Natural killer cell (primary cell): ENCODE results near the gene CEP89. TPM values are rescaled to one million over a fixed set of nuclear protein-coding genes. Genes with fewer than 3 reads are reported as not detected.

ENCODE experiments used
- ATAC-seq, 3 donors: fragments of 150-1000 bp in 2 of 3; fragments of 200-7000 bp in 1 of 3; cut with Tn5 transposase; 1 replicate in 1 of 3; 2 replicates in 2 of 3; pipeline ENCODE4 v1.10.0; 2021; ENCODE audit warnings: mild to moderate bottlenecking in 2 of 3, moderate library complexity in 2 of 3
- DNase-seq, 2 donors: peaks; one replicate each; pipeline versions ENCODE4 v3.0.0 to v3.0.0-alpha.2; 2013 to 2021; ENCODE audit warnings: mixed read lengths in 1 of 2
- H3K27ac ChIP-seq: one replicate; pipeline ENCODE4 v1.5.1; 2013; ENCODE audit warnings: mild to moderate bottlenecking, low read length
- H3K27me3 ChIP-seq: one replicate; pipeline ENCODE4 v1.6.1; 2013; ENCODE audit warnings: low read length; ENCODE audit not compliant: control insufficient read depth, insufficient read depth
- H3K36me3 ChIP-seq: one replicate; pipeline ENCODE4 v1.6.1; 2013; ENCODE audit warnings: low read length; ENCODE audit not compliant: control insufficient read depth, insufficient read depth
- H3K4me1 ChIP-seq: one replicate; pipeline ENCODE4 v1.6.1; 2013; ENCODE audit warnings: low read length; ENCODE audit not compliant: control insufficient read depth, insufficient read depth
- H3K4me3 ChIP-seq: one replicate; pipeline ENCODE4 v1.5.1; 2013; ENCODE audit warnings: low read length
- H3K9me3 ChIP-seq: one replicate; pipeline ENCODE4 v1.6.1; 2013; ENCODE audit warnings: low read length; ENCODE audit not compliant: control insufficient read depth, insufficient read depth
- H3K27ac Mint-ChIP-seq, 2 donors: one replicate each; pipeline ENCODE4 v1.8.0; 2022; ENCODE audit warnings: mild to moderate bottlenecking in 2 of 2, mixed read lengths in 2 of 2, moderate library complexity in 1 of 2
- H3K27me3 Mint-ChIP-seq, 2 donors: one replicate each; pipeline ENCODE4 v1.8.0; 2022; ENCODE audit warnings: low read depth in 2 of 2, mixed read lengths in 2 of 2
- H3K36me3 Mint-ChIP-seq: one replicate; pipeline ENCODE4 v1.8.0; 2022; ENCODE audit warnings: mixed read lengths
- H3K4me1 Mint-ChIP-seq, 2 donors: one replicate each; pipeline ENCODE4 v1.8.0; 2022; ENCODE audit warnings: mixed read lengths in 2 of 2
- H3K4me3 Mint-ChIP-seq: one replicate; pipeline ENCODE4 v1.8.0; 2022; ENCODE audit warnings: mild to moderate bottlenecking, moderate library complexity, mixed read lengths
- H3K9me3 Mint-ChIP-seq, 2 donors: one replicate each; pipeline ENCODE4 v1.8.0; 2022; ENCODE audit warnings: mixed read lengths in 2 of 2
- CTCF ChIP-seq: fragments of 200-600 bp; IDR thresholded peaks from one replicate; pipeline ENCODE4 v1.8.0; 2022; ENCODE audit warnings: antibody characterized with exemption
- WGBS: methylation state at CpG from one replicate; pipeline ENCODE4 v1.1.7; 2013; ENCODE audit warnings: missing lambda C conversion rate; ENCODE audit not compliant: insufficient coverage; 5-methylcytosine and 5-hydroxymethylcytosine counted together
- intact Hi-C: fragments of 100-400 bp; cut with micrococcal nuclease; formaldehyde crosslinking; loops from one replicate; pipeline ENCODE4 v1.14.2; 2022
- total RNA-seq, 4 donors: library from RNA; stranded (reverse); fragments of 120-200 nt in 1 of 4; gene quantifications; one replicate each; pipeline versions ENCODE4 v1.2.3 to v1.2.4, GENCODE V29; 2013 to 2022

The CEP89 gene
- total RNA-seq, 3 donors from 2014 or later (not counting 1 experiment from before 2014, with no cell fraction given): 7.6 to 12.0 (median 10.3) TPM

GRCh38 chr19:32896516-32897214 lies 75.1 kb downstream of the CEP89 start:
- TF ChIP-seq CTCF: no peak
- Mint-ChIP-seq H3K36me3 (peaks cover 28% of the 10 kb centered on the region), H3K27me3 (no peaks in the 10 kb centered on the region), H3K4me3 (no peak overlapping the region), H3K9me3 (peaks cover 6 to 11% of the 10 kb centered on the region in 2 donors), H3K4me1 (peaks cover 0 to 6% of the 10 kb centered on the region in 2 donors), H3K27ac (no peak overlapping the region)
- no peaks in the 10 kb centered on the region for H3K27me3 ChIP-seq
- no peak overlapping the region for H3K27ac ChIP-seq
- no peaks in the 10 kb centered on the region for H3K4me1 ChIP-seq
- H3K9me3 ChIP-seq: peaks cover 5% of the 10 kb centered on the region
- H3K4me3 ChIP-seq: no peak overlapping the region
- peaks cover 3% of the 10 kb centered on the region for H3K36me3 ChIP-seq
- intact Hi-C loops: no loop called here
- no peak for ATAC-seq
- WGBS: 100% methylated on average over 1 of the region's 1 CpG
- no peak for DNase-seq

- H3K36me3 Mint-ChIP-seq: peaks cover 35% of the 10 kb centered on the region
- Histone ChIP-seq H3K27me3 (no peaks in the 10 kb centered on the region), H3K9me3 (peaks cover 14% of the 10 kb centered on the region), H3K36me3 (peaks cover 3% of the 10 kb centered on the region), H3K4me3 (no peak overlapping the region), H3K4me1 (no peaks in the 10 kb centered on the region), H3K27ac (no peak overlapping the region)
- H3K4me3 Mint-ChIP-seq: no peak overlapping the region
- H3K27ac Mint-ChIP-seq: no peak overlapping the region
- intact Hi-C loops: no loop called here
- peaks cover 0 to 6% of the 10 kb centered on the region in 2 donors for H3K4me1 Mint-ChIP-seq
- TF ChIP-seq CTCF: no peak
- WGBS: 85% methylated on average over 2 of the region's 3 CpGs
- ATAC-seq (no peak), DNase-seq (no peak)
- H3K9me3 Mint-ChIP-seq: peaks cover 12 to 17% of the 10 kb centered on the region in 2 donors
- H3K27me3 Mint-ChIP-seq: no peaks in the 10 kb centered on the region
Observed at GRCh38 chr19:32895384-32895783, 76.4 kb downstream of the CEP89 start.

- no peaks in the 10 kb centered on the region for H3K36me3 ChIP-seq
- no peaks in the 10 kb centered on the region for H3K27me3 ChIP-seq
- ATAC-seq: no peak
- H3K4me1 ChIP-seq: no peaks in the 10 kb centered on the region
- Mint-ChIP-seq H3K9me3 (peaks cover 12 to 17% of the 10 kb centered on the region in 2 donors), H3K4me1 (peaks cover 0 to 2% of the 10 kb centered on the region in 2 donors), H3K36me3 (peaks cover 35% of the 10 kb centered on the region), H3K27ac (no peak overlapping the region), H3K27me3 (no peaks in the 10 kb centered on the region), H3K4me3 (no peak overlapping the region)
- intact Hi-C loops: no loop called here
- TF ChIP-seq CTCF: no peak
- no peak overlapping the region for H3K27ac ChIP-seq
- no peak for DNase-seq
- H3K9me3 ChIP-seq: peaks cover 15% of the 10 kb centered on the region
- no peak overlapping the region for H3K4me3 ChIP-seq
- WGBS: no CpG with 5 or more reads among the region's 2 CpGs
Observed at GRCh38 chr19:32891609-32892008, 80.1 kb downstream of the CEP89 start.

GRCh38 chr19:32890841-32891240 lies 80.9 kb downstream of the CEP89 start:
- H3K27me3 Mint-ChIP-seq: no peaks in the 10 kb centered on the region
- DNase-seq: no peak
- H3K9me3 ChIP-seq: peaks cover 15% of the 10 kb centered on the region
- H3K27me3 ChIP-seq: no peaks in the 10 kb centered on the region
- intact Hi-C loops: no loop called here
- H3K4me3 Mint-ChIP-seq: no peak overlapping the region
- no peak overlapping the region for H3K27ac Mint-ChIP-seq
- H3K27ac ChIP-seq: no peak overlapping the region
- no peak for ATAC-seq
- H3K4me1 ChIP-seq: no peaks in the 10 kb centered on the region
- peaks cover 12 to 17% of the 10 kb centered on the region in 2 donors for H3K9me3 Mint-ChIP-seq
- no peaks in the 10 kb centered on the region for H3K36me3 ChIP-seq
- no peak for TF ChIP-seq CTCF
- H3K36me3 Mint-ChIP-seq: peaks cover 35% of the 10 kb centered on the region
- 96% methylated on average over 10 of the region's 10 CpGs for WGBS
- no peaks in the 10 kb centered on the region for H3K4me1 Mint-ChIP-seq
- H3K4me3 ChIP-seq: no peak overlapping the region
